ENCODE data around the gene COL17A1. TPM values are rescaled to one million over a fixed set of nuclear protein-coding genes. Genes with fewer than 3 reads are reported as not detected.

Gene COL17A1
- total and polyA plus RNA-seq, 2 of the 13 experiments (the other 11 are each of a cell fraction or from before 2014, with no cell fraction given), result 0.03 TPM; not detected in 1

DNA sequence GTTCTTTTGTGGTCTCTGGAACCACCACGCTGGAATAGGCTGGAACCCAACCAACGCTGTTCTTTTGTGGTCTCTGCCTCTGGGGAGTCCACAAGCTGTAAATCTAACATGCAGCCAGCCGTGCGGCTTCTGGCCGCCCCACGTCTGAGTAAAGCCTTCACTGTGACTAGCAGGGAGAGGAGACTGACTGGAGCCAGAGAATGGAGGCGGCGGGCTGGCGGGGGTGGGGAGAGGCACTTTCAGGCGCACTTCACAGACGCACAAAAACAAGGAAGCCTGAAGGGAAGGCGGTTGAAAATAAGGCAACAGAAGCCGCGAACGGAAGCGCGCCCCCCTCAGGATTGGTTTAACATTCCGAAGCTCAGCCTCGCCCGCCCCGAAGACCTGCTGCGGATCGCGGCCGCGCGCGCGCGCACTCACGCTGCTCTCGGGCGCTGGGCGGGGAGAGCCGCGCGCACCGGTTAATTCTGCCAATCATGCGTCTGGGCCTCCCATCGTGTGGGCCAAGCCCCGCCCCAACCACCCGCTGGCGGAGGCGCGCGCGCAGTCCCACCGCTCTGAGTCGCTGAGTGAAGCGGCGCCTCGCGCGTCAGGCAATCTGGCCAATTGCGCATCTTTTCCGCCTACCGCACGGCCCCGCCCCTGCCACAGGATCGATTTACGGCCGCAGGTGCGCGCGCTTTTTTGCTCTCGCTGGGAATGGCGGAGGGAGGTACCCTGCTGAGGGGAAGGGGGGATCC is 36.0 kb upstream of the COL17A1 start, which contains the start of gene SFR1 (continued):
- TF ChIP-seq FOXC1 (CRISPR knock-in tag; IDR thresholded peaks at IDR 0.05; ENCODE audit: borderline replicate concordance), result no peak; the same call in 1 of the 2 replicates
- no peak for TF ChIP-seq ZNF550 (CRISPR knock-in tag; IDR thresholded peaks at IDR 0.05; ENCODE audit: borderline replicate concordance)
- TF ChIP-seq, protein P1, sequence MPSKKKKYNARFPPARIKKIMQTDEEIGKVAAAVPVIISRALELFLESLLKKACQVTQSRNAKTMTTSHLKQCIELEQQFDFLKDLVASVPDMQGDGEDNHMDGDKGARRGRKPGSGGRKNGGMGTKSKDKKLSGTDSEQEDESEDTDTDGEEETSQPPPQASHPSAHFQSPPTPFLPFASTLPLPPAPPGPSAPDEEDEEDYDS (CRISPR knock-in tag; IDR thresholded peaks at IDR 0.05), result peak; percentile 98
- TF ChIP-seq ZNF30 (CRISPR knock-in tag; IDR thresholded peaks at IDR 0.05), result no peak
- TF ChIP-seq NBN (conservative IDR thresholded peaks at IDR 0.05), result no peak
- TF ChIP-seq TAF1 (CRISPR knock-in tag; IDR thresholded peaks at IDR 0.05), result peak; percentile 92
- no peak; the same call in 1 of the 2 replicates for TF ChIP-seq ZNF777 (CRISPR knock-in tag; IDR thresholded peaks at IDR 0.05)
- no peak for TF ChIP-seq ZNF552 (CRISPR knock-in tag; IDR thresholded peaks at IDR 0.05; ENCODE audit: borderline replicate concordance)
- no peak for TF ChIP-seq ZNF572 (CRISPR knock-in tag; IDR thresholded peaks at IDR 0.05)
- TF ChIP-seq, protein P2, sequence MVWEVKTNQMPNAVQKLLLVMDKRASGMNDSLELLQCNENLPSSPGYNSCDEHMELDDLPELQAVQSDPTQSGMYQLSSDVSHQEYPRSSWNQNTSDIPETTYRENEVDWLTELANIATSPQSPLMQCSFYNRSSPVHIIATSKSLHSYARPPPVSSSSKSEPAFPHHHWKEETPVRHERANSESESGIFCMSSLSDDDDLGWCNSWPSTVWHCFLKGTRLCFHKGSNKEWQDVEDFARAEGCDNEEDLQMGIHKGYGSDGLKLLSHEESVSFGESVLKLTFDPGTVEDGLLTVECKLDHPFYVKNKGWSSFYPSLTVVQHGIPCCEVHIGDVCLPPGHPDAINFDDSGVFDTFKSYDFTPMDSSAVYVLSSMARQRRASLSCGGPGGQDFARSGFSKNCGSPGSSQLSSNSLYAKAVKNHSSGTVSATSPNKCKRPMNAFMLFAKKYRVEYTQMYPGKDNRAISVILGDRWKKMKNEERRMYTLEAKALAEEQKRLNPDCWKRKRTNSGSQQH (CRISPR knock-in tag; IDR thresholded peaks at IDR 0.05; ENCODE audit: low read depth), result peak; percentile 64; the same call in 1 of the 2 replicates
- no peak; the same call in 1 of the 2 replicates for TF ChIP-seq NRL (CRISPR knock-in tag; IDR thresholded peaks at IDR 0.05; ENCODE audit: borderline replicate concordance)
- no peak for TF ChIP-seq ZNF629 (CRISPR knock-in tag; conservative IDR thresholded peaks at IDR 0.05)
- peak; percentile 44; the same call in 1 of the 2 replicates for TF ChIP-seq MXD4 (CRISPR knock-in tag; IDR thresholded peaks at IDR 0.05)
- 0 out of 2 replicates have a peak, but pooled peaks have one; percentile 32 for TF ChIP-seq AKAP8 (CRISPR knock-in tag; IDR thresholded peaks at IDR 0.05)
- no peak for TF ChIP-seq MBNL3 (CRISPR knock-in tag; conservative IDR thresholded peaks at IDR 0.05)
- peak; percentile 49; the same call in 1 of the 2 replicates for TF ChIP-seq MED1 (CRISPR knock-in tag; IDR thresholded peaks at IDR 0.05)
- TF ChIP-seq, protein P3, sequence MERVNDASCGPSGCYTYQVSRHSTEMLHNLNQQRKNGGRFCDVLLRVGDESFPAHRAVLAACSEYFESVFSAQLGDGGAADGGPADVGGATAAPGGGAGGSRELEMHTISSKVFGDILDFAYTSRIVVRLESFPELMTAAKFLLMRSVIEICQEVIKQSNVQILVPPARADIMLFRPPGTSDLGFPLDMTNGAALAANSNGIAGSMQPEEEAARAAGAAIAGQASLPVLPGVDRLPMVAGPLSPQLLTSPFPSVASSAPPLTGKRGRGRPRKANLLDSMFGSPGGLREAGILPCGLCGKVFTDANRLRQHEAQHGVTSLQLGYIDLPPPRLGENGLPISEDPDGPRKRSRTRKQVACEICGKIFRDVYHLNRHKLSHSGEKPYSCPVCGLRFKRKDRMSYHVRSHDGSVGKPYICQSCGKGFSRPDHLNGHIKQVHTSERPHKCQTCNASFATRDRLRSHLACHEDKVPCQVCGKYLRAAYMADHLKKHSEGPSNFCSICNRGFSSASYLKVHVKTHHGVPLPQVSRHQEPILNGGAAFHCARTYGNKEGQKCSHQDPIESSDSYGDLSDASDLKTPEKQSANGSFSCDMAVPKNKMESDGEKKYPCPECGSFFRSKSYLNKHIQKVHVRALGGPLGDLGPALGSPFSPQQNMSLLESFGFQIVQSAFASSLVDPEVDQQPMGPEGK (CRISPR knock-in tag; IDR thresholded peaks at IDR 0.05), result 0 out of 2 replicates have a peak, but pooled peaks have one; percentile 29
- TF ChIP-seq, protein P4, sequence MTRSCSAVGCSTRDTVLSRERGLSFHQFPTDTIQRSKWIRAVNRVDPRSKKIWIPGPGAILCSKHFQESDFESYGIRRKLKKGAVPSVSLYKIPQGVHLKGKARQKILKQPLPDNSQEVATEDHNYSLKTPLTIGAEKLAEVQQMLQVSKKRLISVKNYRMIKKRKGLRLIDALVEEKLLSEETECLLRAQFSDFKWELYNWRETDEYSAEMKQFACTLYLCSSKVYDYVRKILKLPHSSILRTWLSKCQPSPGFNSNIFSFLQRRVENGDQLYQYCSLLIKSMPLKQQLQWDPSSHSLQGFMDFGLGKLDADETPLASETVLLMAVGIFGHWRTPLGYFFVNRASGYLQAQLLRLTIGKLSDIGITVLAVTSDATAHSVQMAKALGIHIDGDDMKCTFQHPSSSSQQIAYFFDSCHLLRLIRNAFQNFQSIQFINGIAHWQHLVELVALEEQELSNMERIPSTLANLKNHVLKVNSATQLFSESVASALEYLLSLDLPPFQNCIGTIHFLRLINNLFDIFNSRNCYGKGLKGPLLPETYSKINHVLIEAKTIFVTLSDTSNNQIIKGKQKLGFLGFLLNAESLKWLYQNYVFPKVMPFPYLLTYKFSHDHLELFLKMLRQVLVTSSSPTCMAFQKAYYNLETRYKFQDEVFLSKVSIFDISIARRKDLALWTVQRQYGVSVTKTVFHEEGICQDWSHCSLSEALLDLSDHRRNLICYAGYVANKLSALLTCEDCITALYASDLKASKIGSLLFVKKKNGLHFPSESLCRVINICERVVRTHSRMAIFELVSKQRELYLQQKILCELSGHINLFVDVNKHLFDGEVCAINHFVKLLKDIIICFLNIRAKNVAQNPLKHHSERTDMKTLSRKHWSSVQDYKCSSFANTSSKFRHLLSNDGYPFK (CRISPR knock-in tag; IDR thresholded peaks at IDR 0.05; ENCODE audit: borderline replicate concordance), result 0 out of 2 replicates have a peak, but pooled peaks have one; percentile 50
- TF ChIP-seq CEBPB (IDR thresholded peaks at IDR 0.05; ENCODE audit: borderline replicate concordance, low read depth, low read length), result peak; percentile 13; the same call in 1 of the 2 replicates
- TF ChIP-seq, protein P5, sequence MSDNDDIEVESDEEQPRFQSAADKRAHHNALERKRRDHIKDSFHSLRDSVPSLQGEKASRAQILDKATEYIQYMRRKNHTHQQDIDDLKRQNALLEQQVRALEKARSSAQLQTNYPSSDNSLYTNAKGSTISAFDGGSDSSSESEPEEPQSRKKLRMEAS (IDR thresholded peaks at IDR 0.05), result peak; percentile 75
- TF ChIP-seq MTA3 (CRISPR knock-in tag; IDR thresholded peaks at IDR 0.05), result no peak
- TF ChIP-seq ZNF772 (CRISPR knock-in tag; IDR thresholded peaks at IDR 0.05), result no peak
- TF ChIP-seq SOX13 (IDR thresholded peaks at IDR 0.05), result peak; percentile 15; the same call in 1 of the 2 replicates
- peak in 1 of 2 experiments; percentile 22; a peak in 1 of 4 replicates for TF ChIP-seq SOX13 (CRISPR knock-in tag; conservative IDR thresholded peaks at IDR 0.05 in 1 of 2, IDR thresholded peaks at IDR 0.05 in 1 of 2)
